ENCODE measurements around the gene PLEKHO1.

PLEKHO1 gene

GRCh38 chr1:150150133-150151021, 661 bp downstream of the PLEKHO1 start:
- DNase-seq: peak; percentile 54

- DNase-seq: peak; percentile 73
These were observed 1.8 kb downstream of the PLEKHO1 start for GRCh38 chr1:150151291-150152181.

- DNase-seq: no peak
These were observed 2.4 kb downstream of the PLEKHO1 start for GRCh38 chr1:150152182-150152536.

GRCh38 chr1:150152772-150153456, 3.2 kb downstream of the PLEKHO1 start:
- no peak for DNase-seq

GRCh38 chr1:150154143-150154542, 4.4 kb downstream of the PLEKHO1 start:
- DNase-seq: no peak

GRCh38 chr1:150155413-150156071, 5.8 kb downstream of the PLEKHO1 start:
- no peak for DNase-seq

GRCh38 chr1:150156868-150157603, 7.3 kb downstream of the PLEKHO1 start:
- no peak for DNase-seq

- no peak for DNase-seq
These were observed 9.8 kb downstream of the PLEKHO1 start for GRCh38 chr1:150159550-150159949.

- DNase-seq: no peak
These were observed 11.4 kb downstream of the PLEKHO1 start for GRCh38 chr1:150160964-150161621.

- no peak for DNase-seq
These were observed 12.2 kb downstream of the PLEKHO1 start for GRCh38 chr1:150161747-150162581.

- no peak for DNase-seq
These were observed 12.8 kb downstream of the PLEKHO1 start for GRCh38 chr1:150162582-150162861.

GRCh38 chr1:150162862-150163706, 13.4 kb downstream of the PLEKHO1 start:
- DNase-seq: no peak

GRCh38 chr1:150164224-150164623, 14.5 kb downstream of the PLEKHO1 start:
- DNase-seq: no peak

GRCh38 chr1:150164779-150165178, 15.1 kb downstream of the PLEKHO1 start:
- DNase-seq: no peak

- DNase-seq: peak; percentile 62
These were observed 16.2 kb downstream of the PLEKHO1 start for GRCh38 chr1:150165622-150166612.

GRCh38 chr1:150168960-150169601, 19.4 kb downstream of the PLEKHO1 start:
- DNase-seq: peak; percentile 60

GRCh38 chr1:150171801-150172200, 22.1 kb downstream of the PLEKHO1 start:
- DNase-seq: no peak

- DNase-seq: no peak
These were observed 23.4 kb downstream of the PLEKHO1 start for GRCh38 chr1:150173141-150173585.

Data from activated T-cell treated with anti-CD3 and anti-CD28 coated beads, Interleukin-2, amount 50 U/mL, for 1 hour (primary cell).